ENCODE results near the gene RHCE.

- TF ChIP-seq POLR2AphosphoS5 (IDR thresholded peaks at IDR 0.05; ENCODE audit: low read depth, low read length), result no peak
- TF ChIP-seq, protein P1, sequence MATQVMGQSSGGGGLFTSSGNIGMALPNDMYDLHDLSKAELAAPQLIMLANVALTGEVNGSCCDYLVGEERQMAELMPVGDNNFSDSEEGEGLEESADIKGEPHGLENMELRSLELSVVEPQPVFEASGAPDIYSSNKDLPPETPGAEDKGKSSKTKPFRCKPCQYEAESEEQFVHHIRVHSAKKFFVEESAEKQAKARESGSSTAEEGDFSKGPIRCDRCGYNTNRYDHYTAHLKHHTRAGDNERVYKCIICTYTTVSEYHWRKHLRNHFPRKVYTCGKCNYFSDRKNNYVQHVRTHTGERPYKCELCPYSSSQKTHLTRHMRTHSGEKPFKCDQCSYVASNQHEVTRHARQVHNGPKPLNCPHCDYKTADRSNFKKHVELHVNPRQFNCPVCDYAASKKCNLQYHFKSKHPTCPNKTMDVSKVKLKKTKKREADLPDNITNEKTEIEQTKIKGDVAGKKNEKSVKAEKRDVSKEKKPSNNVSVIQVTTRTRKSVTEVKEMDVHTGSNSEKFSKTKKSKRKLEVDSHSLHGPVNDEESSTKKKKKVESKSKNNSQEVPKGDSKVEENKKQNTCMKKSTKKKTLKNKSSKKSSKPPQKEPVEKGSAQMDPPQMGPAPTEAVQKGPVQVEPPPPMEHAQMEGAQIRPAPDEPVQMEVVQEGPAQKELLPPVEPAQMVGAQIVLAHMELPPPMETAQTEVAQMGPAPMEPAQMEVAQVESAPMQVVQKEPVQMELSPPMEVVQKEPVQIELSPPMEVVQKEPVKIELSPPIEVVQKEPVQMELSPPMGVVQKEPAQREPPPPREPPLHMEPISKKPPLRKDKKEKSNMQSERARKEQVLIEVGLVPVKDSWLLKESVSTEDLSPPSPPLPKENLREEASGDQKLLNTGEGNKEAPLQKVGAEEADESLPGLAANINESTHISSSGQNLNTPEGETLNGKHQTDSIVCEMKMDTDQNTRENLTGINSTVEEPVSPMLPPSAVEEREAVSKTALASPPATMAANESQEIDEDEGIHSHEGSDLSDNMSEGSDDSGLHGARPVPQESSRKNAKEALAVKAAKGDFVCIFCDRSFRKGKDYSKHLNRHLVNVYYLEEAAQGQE (IDR thresholded peaks at IDR 0.05; ENCODE audit: insufficient read depth in 1 of 2, low read depth in 2 of 2, low read length in 2 of 2), result no peak
- no peak for TF ChIP-seq TAF1 (IDR thresholded peaks at IDR 0.05; ENCODE audit: borderline replicate concordance, insufficient read depth, low read length)
- no peak for TF ChIP-seq SIN3A (IDR thresholded peaks at IDR 0.05; ENCODE audit: borderline replicate concordance, insufficient read depth, low read length)
Measured at GRCh38 chr1:25456502-25456901, 35.9 kb upstream of the RHCE start.

All from PFSK-1 (cell line).